Measurements from ENCODE around the gene ARHGAP22.

ARHGAP22 gene

GRCh38 chr10:48411510-48411909 is 193.4 kb downstream of the ARHGAP22 start:
- DNase-seq: no peak

GRCh38 chr10:48410503-48410902 is 194.4 kb downstream of the ARHGAP22 start:
- no peak for DNase-seq

GRCh38 chr10:48406658-48407057 is 198.2 kb downstream of the ARHGAP22 start:
- no peak for DNase-seq

GRCh38 chr10:48406204-48406603 is 198.7 kb downstream of the ARHGAP22 start:
- no peak for DNase-seq

GRCh38 chr10:48404646-48405045 is 200.2 kb downstream of the ARHGAP22 start:
- no peak for DNase-seq

- no peak for DNase-seq
Observed at GRCh38 chr10:48400850-48401220, 204.0 kb downstream of the ARHGAP22 start.

GRCh38 chr10:48400129-48400849 is 204.6 kb downstream of the ARHGAP22 start:
- DNase-seq: no peak

GRCh38 chr10:48399551-48399950 is 205.3 kb downstream of the ARHGAP22 start:
- DNase-seq: no peak

- no peak for DNase-seq
Observed at GRCh38 chr10:48399056-48399541, 205.8 kb downstream of the ARHGAP22 start.

GRCh38 chr10:48398261-48398660 is 206.6 kb downstream of the ARHGAP22 start:
- DNase-seq: no peak

Data from AML-193 (cell line).